Transverse colon (tissue), 4 donors: ENCODE measurements around the gene JUND.

Source experiments
- CTCF ChIP-seq, 5 experiments: fragments of 200-600 bp in 3 of 5; fragments of 450-650 bp in 2 of 5; sonication (generic) in 3 of 5; IDR thresholded peaks; 1 replicate in 2 of 5; 2 replicates in 3 of 5; pipeline ENCODE4 v1.5.1; 2016 to 2017; ENCODE audit warnings: antibody characterized with exemption in 5 of 5, inconsistent platforms in 3 of 5, mild to moderate bottlenecking in 2 of 5, moderate library complexity in 1 of 5
- EP300 ChIP-seq: sonication (generic); formaldehyde crosslinking; IDR thresholded peaks from one replicate; pipeline ENCODE4 v1.6.1; 2017; ENCODE audit warnings: antibody characterized with exemption, low read depth
- POLR2A ChIP-seq: fragments of 450-650 bp; IDR thresholded peaks from one replicate; pipeline ENCODE4 v1.6.1; 2016; ENCODE audit warnings: antibody characterized with exemption, mild to moderate bottlenecking, moderate library complexity
- POLR2AphosphoS5 ChIP-seq, 3 donors: sonication (generic); formaldehyde crosslinking; IDR thresholded peaks; one replicate each; pipeline ENCODE4 v1.6.1; 2016; ENCODE audit warnings: antibody characterized with exemption in 3 of 3

GRCh38 chr19:18326772-18327171, 45.4 kb upstream of the JUND start:
- no peak for TF ChIP-seq EP300
- TF ChIP-seq CTCF (IDR thresholded peaks at IDR 0.05): no peak
- TF ChIP-seq POLR2A: no peak
- no peak for TF ChIP-seq POLR2AphosphoS5 (IDR thresholded peaks at IDR 0.05)
